ENCODE measurements around the gene EEF2K. TPM values are rescaled to one million over a fixed set of nuclear protein-coding genes. Genes with fewer than 3 reads are reported as not detected.

EEF2K gene
- total and polyA plus RNA-seq, 2 of the 13 experiments (the other 11 are each of a cell fraction or from before 2014, with no cell fraction given) = 22.0 to 23.8 TPM

DNA sequence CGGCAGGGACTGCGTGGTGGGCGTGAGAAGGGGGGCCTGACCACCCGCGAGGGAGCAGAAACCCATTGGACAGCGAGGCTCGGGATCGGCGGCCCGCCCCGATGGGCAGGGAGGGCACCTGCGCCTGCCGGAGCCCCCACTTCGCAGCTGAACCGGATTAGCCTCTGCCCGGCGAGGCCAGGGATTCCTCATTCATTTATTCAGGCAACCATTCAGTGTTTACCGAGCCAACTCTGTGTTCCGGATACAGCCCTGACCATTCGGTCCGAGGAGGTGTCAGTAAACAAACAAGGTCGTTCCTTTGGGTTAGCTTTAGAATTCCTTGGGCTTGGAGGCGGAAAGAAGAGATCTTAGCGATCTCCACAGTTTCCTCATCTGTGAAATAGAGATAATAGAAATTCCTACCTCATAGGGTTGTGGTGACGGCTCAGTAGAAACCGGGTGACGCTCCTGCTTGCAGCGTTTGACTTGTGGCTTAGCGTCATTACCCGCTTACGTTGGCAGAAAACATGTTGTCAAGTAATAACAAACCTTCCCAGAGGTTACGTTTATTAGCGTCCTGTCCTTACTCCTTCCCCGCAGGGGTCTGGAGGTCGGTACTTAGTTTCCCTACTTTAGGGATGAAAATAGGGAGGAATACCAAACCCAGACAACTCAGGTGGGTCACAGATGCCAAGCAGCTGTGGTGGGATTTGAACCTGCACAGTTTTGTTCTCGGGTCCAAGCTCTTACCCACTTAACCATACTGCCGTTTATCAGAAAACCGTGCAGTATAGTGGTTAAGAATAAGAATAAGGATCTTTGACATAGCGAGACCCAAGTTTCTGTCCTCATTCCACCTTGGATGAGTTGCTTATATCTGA is 92.0 kb downstream of the EEF2K start (continued):
- TF ChIP-seq, protein P1, sequence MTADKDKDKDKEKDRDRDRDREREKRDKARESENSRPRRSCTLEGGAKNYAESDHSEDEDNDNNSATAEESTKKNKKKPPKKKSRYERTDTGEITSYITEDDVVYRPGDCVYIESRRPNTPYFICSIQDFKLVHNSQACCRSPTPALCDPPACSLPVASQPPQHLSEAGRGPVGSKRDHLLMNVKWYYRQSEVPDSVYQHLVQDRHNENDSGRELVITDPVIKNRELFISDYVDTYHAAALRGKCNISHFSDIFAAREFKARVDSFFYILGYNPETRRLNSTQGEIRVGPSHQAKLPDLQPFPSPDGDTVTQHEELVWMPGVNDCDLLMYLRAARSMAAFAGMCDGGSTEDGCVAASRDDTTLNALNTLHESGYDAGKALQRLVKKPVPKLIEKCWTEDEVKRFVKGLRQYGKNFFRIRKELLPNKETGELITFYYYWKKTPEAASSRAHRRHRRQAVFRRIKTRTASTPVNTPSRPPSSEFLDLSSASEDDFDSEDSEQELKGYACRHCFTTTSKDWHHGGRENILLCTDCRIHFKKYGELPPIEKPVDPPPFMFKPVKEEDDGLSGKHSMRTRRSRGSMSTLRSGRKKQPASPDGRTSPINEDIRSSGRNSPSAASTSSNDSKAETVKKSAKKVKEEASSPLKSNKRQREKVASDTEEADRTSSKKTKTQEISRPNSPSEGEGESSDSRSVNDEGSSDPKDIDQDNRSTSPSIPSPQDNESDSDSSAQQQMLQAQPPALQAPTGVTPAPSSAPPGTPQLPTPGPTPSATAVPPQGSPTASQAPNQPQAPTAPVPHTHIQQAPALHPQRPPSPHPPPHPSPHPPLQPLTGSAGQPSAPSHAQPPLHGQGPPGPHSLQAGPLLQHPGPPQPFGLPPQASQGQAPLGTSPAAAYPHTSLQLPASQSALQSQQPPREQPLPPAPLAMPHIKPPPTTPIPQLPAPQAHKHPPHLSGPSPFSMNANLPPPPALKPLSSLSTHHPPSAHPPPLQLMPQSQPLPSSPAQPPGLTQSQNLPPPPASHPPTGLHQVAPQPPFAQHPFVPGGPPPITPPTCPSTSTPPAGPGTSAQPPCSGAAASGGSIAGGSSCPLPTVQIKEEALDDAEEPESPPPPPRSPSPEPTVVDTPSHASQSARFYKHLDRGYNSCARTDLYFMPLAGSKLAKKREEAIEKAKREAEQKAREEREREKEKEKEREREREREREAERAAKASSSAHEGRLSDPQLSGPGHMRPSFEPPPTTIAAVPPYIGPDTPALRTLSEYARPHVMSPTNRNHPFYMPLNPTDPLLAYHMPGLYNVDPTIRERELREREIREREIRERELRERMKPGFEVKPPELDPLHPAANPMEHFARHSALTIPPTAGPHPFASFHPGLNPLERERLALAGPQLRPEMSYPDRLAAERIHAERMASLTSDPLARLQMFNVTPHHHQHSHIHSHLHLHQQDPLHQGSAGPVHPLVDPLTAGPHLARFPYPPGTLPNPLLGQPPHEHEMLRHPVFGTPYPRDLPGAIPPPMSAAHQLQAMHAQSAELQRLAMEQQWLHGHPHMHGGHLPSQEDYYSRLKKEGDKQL (CRISPR knock-in tag; IDR thresholded peaks at IDR 0.05; ENCODE audit: low read depth) = peak; percentile 35; the same call in 1 of the 2 replicates
- TF ChIP-seq SMC3 (IDR thresholded peaks at IDR 0.05; ENCODE audit: low read length) (no peak), RCOR2 (CRISPR knock-in tag; IDR thresholded peaks at IDR 0.05) (peak; percentile 67; the same call in 1 of the 2 replicates), CEBPG (CRISPR knock-in tag; IDR thresholded peaks at IDR 0.05) (peak; percentile 31; the same call in 1 of the 2 replicates), POLR2AphosphoS5 (IDR thresholded peaks at IDR 0.05; ENCODE audit: low read depth, low read length) (peak; percentile 99), HOXA5 (CRISPR knock-in tag; IDR thresholded peaks at IDR 0.05) (no peak), ZNF557 (CRISPR knock-in tag; IDR thresholded peaks at IDR 0.05) (peak; percentile 48), ZNF44 (CRISPR knock-in tag; IDR thresholded peaks at IDR 0.05) (0 out of 2 replicates have a peak, but pooled peaks have one; percentile 24), POGZ (CRISPR knock-in tag; IDR thresholded peaks at IDR 0.05) (no peak), SAP130 (CRISPR knock-in tag; IDR thresholded peaks at IDR 0.05; ENCODE audit: low read depth) (no peak; the same call in 1 of the 2 replicates), MIER2 (CRISPR knock-in tag; IDR thresholded peaks at IDR 0.05) (no peak), ZNF549 (CRISPR knock-in tag; IDR thresholded peaks at IDR 0.05) (no peak), ZNF274 (CRISPR knock-in tag; IDR thresholded peaks at IDR 0.05) (no peak), MEIS1 (CRISPR knock-in tag; IDR thresholded peaks at IDR 0.05; ENCODE audit: borderline replicate concordance) (no peak), NCOA2 (CRISPR knock-in tag; IDR thresholded peaks at IDR 0.05) (no peak), ZNF607 (CRISPR knock-in tag; IDR thresholded peaks at IDR 0.05; ENCODE audit: borderline replicate concordance) (no peak; the same call in 1 of the 2 replicates)
- TF ChIP-seq, protein P2, sequence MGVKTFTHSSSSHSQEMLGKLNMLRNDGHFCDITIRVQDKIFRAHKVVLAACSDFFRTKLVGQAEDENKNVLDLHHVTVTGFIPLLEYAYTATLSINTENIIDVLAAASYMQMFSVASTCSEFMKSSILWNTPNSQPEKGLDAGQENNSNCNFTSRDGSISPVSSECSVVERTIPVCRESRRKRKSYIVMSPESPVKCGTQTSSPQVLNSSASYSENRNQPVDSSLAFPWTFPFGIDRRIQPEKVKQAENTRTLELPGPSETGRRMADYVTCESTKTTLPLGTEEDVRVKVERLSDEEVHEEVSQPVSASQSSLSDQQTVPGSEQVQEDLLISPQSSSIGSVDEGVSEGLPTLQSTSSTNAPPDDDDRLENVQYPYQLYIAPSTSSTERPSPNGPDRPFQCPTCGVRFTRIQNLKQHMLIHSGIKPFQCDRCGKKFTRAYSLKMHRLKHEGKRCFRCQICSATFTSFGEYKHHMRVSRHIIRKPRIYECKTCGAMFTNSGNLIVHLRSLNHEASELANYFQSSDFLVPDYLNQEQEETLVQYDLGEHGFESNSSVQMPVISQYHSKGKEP (CRISPR knock-in tag; IDR thresholded peaks at IDR 0.05) = no peak
- TF ChIP-seq, protein P3, sequence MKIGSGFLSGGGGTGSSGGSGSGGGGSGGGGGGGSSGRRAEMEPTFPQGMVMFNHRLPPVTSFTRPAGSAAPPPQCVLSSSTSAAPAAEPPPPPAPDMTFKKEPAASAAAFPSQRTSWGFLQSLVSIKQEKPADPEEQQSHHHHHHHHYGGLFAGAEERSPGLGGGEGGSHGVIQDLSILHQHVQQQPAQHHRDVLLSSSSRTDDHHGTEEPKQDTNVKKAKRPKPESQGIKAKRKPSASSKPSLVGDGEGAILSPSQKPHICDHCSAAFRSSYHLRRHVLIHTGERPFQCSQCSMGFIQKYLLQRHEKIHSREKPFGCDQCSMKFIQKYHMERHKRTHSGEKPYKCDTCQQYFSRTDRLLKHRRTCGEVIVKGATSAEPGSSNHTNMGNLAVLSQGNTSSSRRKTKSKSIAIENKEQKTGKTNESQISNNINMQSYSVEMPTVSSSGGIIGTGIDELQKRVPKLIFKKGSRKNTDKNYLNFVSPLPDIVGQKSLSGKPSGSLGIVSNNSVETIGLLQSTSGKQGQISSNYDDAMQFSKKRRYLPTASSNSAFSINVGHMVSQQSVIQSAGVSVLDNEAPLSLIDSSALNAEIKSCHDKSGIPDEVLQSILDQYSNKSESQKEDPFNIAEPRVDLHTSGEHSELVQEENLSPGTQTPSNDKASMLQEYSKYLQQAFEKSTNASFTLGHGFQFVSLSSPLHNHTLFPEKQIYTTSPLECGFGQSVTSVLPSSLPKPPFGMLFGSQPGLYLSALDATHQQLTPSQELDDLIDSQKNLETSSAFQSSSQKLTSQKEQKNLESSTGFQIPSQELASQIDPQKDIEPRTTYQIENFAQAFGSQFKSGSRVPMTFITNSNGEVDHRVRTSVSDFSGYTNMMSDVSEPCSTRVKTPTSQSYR (CRISPR knock-in tag; IDR thresholded peaks at IDR 0.05; ENCODE audit: borderline replicate concordance) = no peak
- TF ChIP-seq, protein P4, sequence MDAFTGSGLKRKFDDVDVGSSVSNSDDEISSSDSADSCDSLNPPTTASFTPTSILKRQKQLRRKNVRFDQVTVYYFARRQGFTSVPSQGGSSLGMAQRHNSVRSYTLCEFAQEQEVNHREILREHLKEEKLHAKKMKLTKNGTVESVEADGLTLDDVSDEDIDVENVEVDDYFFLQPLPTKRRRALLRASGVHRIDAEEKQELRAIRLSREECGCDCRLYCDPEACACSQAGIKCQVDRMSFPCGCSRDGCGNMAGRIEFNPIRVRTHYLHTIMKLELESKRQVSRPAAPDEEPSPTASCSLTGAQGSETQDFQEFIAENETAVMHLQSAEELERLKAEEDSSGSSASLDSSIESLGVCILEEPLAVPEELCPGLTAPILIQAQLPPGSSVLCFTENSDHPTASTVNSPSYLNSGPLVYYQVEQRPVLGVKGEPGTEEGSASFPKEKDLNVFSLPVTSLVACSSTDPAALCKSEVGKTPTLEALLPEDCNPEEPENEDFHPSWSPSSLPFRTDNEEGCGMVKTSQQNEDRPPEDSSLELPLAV (CRISPR knock-in tag; conservative IDR thresholded peaks at IDR 0.05; ENCODE audit: low read depth) = no peak

All from HepG2 (cell line).